Measurements from ENCODE around the gene PRIM2. TPM values are rescaled to one million over a fixed set of nuclear protein-coding genes. Genes with fewer than 3 reads are reported as not detected.
A peak's percentile ranks its signal among the peaks of the same experiment; 100 is the strongest.
"Not testable (repeated sequence)": the region's sequence is repeated elsewhere in the genome, so short reads cannot be mapped to it uniquely, and the experiment has no call there.

The PRIM2 gene
- total RNA-seq (15.0 and 17.3 TPM in 2 replicates), polyA plus RNA-seq (5.1 and 5.7 TPM in 2 replicates)

GRCh38 chr6:57317060-57317943 lies at the start of gene PRIM2:
Gene PRIM2, plus strand, starts transcription at chr6:57317630. Its CDS starts 816 bp downstream, at chr6:57318446.
- Histone ChIP-seq H2AFZ (peak within 1 kb of the TSS; percentile 97), H3K79me2 (peaks cover 13% of the 10 kb centered on the region), H3K36me3 (replicated peaks; ENCODE audit: insufficient read depth, low read depth) (no peaks in the 10 kb centered on the region), H3K9me3 (ENCODE audit: low read depth) (no peaks in the 10 kb centered on the region), H3K4me2 (peak within 1 kb of the TSS; percentile 96), H4K20me1 (ENCODE audit: insufficient read depth, poor library complexity, severe bottlenecking) (no peaks in the 10 kb centered on the region), H3K9me2 (replicated peaks; ENCODE audit: insufficient read depth) (no peaks in the 10 kb centered on the region), H3K27ac (peak within 1 kb of the TSS; percentile 51), H3K27me3 (no peaks in the 10 kb centered on the region), H3K4me1 (ENCODE audit: insufficient read depth) (peaks cover 20% of the 10 kb centered on the region), H3K4me3 (peak within 1 kb of the TSS; percentile 86)
- under 1% methylated on average over 27 of the region's 27 CpGs for WGBS (ENCODE audit: low lambda C conversion rate, missing lambda C conversion rate)
- TF ChIP-seq CTCF (IDR thresholded peaks at IDR 0.05; ENCODE audit: poor library complexity) (no peak), EZH2 (IDR thresholded peaks at IDR 0.05; ENCODE audit: borderline replicate concordance) (no peak), EZH2phosphoT487 (IDR thresholded peaks at IDR 0.05; ENCODE audit: low read depth, severe bottlenecking, unreplicated experiment) (no peak)
- DNase-seq (ENCODE audit: low spot score): peak; percentile 93

GRCh38 chr6:57268294-57268640 lies 49.2 kb upstream of the PRIM2 start:
- Histone ChIP-seq H3K27ac (no peak overlapping the region), H3K9me3 (ENCODE audit: low read depth) (no peaks in the 10 kb centered on the region), H3K4me3 (no peak overlapping the region), H4K20me1 (ENCODE audit: insufficient read depth, poor library complexity, severe bottlenecking) (no peaks in the 10 kb centered on the region), H2AFZ (no peak overlapping the region), H3K27me3 (no peaks in the 10 kb centered on the region), H3K4me1 (ENCODE audit: insufficient read depth) (peaks cover 3% of the 10 kb centered on the region), H3K36me3 (replicated peaks; ENCODE audit: insufficient read depth, low read depth) (no peaks in the 10 kb centered on the region), H3K9me2 (replicated peaks; ENCODE audit: insufficient read depth) (no peaks in the 10 kb centered on the region), H3K4me2 (no peak overlapping the region), H3K79me2 (no peaks in the 10 kb centered on the region)
- TF ChIP-seq CTCF (IDR thresholded peaks at IDR 0.05; ENCODE audit: poor library complexity) (no peak), EZH2 (IDR thresholded peaks at IDR 0.05; ENCODE audit: borderline replicate concordance) (no peak)
- DNase-seq (ENCODE audit: low spot score): no peak

DNA sequence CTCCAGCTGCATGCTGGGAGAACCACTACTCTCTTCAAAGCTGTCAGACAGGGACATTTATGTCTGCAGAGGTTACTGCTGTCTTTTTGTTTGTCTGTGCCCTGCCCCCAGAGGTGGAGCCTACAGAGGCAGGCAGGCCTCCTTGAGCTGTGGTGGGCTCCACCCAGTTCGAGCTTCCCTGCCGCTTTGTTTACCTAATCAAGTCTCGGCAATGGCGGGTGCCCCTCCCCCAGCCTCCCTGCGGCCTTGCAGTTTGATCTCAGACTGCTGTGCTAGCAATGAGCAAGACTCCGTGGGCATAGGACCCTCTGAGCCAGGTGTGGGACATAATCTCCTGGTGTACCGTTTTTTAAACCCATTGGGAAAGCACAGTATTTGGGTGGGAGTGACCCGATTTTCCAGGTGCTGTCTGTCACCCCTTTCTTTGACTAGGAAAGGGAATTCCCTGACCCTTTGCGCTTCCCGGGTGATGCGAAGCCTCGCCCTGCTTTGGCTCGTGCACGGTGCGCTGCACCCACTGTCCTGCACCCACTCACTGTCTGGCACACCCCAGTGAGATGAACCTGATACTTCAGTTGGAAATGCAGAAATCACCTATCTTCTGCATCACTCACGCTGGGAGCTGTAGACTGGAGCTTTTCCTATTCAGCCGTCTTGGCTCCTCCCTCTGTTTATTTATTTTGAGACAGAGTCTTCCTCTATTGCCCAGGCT lies 43.2 kb upstream of the PRIM2 start:
- H3K36me3 ChIP-seq (replicated peaks; ENCODE audit: insufficient read depth, low read depth); H3K4me3 ChIP-seq; H3K9me2 ChIP-seq (replicated peaks; ENCODE audit: insufficient read depth); H4K20me1 ChIP-seq (ENCODE audit: insufficient read depth, poor library complexity, severe bottlenecking); H3K4me2 ChIP-seq; DNase-seq (ENCODE audit: low spot score); H3K9me3 ChIP-seq (ENCODE audit: low read depth); H3K27me3 ChIP-seq; H3K27ac ChIP-seq; H3K4me1 ChIP-seq (ENCODE audit: insufficient read depth); H3K79me2 ChIP-seq; H2AFZ ChIP-seq: not testable (repeated sequence)
- 94% methylated on average over 17 of the region's 17 CpGs for WGBS (ENCODE audit: low lambda C conversion rate, missing lambda C conversion rate)

GRCh38 chr6:57275384-57275783 lies 42.0 kb upstream of the PRIM2 start:
- H3K9me2 ChIP-seq (replicated peaks; ENCODE audit: insufficient read depth): no peaks in the 10 kb centered on the region
- no peak for TF ChIP-seq EZH2 (IDR thresholded peaks at IDR 0.05; ENCODE audit: borderline replicate concordance)
- TF ChIP-seq CTCF (IDR thresholded peaks at IDR 0.05; ENCODE audit: poor library complexity): no peak
- no peak for TF ChIP-seq EZH2phosphoT487 (IDR thresholded peaks at IDR 0.05; ENCODE audit: low read depth, severe bottlenecking, unreplicated experiment)
- H2AFZ ChIP-seq: no peak overlapping the region
- no peaks in the 10 kb centered on the region for H3K4me1 ChIP-seq (ENCODE audit: insufficient read depth)
- no peak for DNase-seq (ENCODE audit: low spot score)
- H3K9me3 ChIP-seq (ENCODE audit: low read depth): no peaks in the 10 kb centered on the region
- H4K20me1 ChIP-seq (ENCODE audit: insufficient read depth, poor library complexity, severe bottlenecking): no peaks in the 10 kb centered on the region
- no peak overlapping the region for H3K4me2 ChIP-seq
- H3K79me2 ChIP-seq: no peaks in the 10 kb centered on the region
- H3K27me3 ChIP-seq: no peaks in the 10 kb centered on the region
- 90% methylated on average over 3 of the region's 3 CpGs for WGBS (ENCODE audit: low lambda C conversion rate, missing lambda C conversion rate)
- H3K36me3 ChIP-seq (replicated peaks; ENCODE audit: insufficient read depth, low read depth): no peaks in the 10 kb centered on the region
- H3K27ac ChIP-seq: no peak overlapping the region
- no peak overlapping the region for H3K4me3 ChIP-seq

All from hepatocyte (in vitro differentiated cells).